GM19395 (cell line): ENCODE results near the gene MACROH2A1.
"Not testable (repeated sequence)": the region's sequence is repeated elsewhere in the genome, so short reads cannot be mapped to it uniquely, and the experiment has no call there.

Experiments
- ATAC-seq: cut with Tn5 transposase; IDR thresholded peaks from one replicate; pipeline ENCODE4 v1.9.1; 2021; ENCODE audit warnings: mild to moderate bottlenecking, moderate library complexity; ENCODE audit not compliant: unreplicated experiment

MACROH2A1 gene

GRCh38 chr5:135379046-135379654 lies 19.9 kb downstream of the MACROH2A1 start:
- ATAC-seq, result peak; percentile 48

DNA sequence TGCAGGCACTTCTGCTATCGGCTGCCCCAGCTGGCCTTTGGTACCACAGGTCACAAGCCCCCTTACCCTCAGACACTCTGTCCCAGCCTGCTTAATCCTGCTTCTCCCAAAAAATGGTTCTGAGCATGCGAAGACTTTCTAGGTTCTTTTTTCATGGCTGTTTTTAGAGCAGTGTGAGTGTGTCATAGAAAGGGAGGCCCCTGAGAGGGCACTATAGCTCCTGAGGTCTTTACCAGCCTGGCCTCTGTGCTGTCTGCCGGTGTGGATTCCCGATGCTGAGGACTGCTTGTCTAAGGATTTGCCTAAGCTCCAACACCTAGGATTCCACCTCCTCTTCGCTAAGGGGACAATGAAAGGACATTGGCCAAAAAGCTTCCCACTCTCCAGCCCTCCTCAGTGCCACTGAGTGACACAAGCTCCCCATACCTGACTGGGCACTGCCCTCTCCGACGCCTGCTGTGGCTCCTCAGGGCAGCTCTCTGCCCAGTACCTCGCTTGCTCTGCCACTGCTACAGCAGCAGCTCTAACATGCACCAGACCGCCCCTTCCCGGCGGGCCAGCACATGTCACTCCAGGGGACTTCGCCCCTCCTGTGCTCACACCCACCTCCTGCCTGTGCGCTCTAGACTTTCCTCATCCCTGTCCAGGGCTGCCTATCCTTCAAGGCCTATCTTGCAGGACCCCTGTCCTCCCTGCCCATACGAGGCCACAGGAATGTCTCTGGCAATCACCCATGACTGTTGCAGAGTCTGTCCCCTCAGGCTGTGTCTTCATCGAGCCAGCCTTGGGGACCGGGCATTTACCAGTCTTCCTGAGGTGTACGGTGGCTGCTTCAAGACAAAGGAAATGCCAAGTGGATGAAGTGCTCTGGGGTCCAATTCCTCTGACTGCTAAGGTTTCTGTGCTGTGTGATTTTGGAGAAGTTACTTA lies 21.0 kb downstream of the MACROH2A1 start:
- ATAC-seq, result peak; percentile 16

DNA sequence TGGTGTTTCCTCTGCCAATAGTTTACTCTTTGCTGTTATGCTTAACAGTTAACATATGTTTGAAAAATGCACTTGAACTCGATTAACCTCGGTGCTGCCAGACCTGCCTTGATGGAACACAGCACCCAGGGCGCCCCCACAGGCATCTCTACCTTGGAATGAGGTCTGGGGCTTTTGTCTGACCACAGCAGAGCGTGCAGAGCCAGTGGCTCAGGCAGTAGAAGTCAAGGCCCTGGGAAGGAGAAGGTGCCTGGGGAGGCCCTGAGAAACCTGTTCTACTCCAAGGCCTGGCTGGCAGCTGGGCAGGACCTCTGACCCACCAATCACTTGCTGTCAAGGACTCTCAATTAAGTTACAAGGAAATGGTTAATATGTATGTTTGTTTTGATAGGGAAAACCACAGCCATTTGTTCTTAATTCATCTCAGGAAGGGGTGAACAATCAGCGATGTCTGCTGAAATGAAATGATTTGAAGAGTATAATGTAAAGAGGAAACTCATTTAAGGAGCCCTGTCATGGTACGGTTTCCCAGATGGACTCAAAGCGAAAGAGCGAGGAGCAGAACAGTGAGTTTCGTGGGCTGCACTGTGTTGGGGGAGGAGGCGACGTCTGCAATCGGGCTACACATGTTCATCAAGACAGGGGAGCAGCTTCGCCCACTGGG lies 21.9 kb downstream of the MACROH2A1 start:
- ATAC-seq, result peak; percentile 85

DNA sequence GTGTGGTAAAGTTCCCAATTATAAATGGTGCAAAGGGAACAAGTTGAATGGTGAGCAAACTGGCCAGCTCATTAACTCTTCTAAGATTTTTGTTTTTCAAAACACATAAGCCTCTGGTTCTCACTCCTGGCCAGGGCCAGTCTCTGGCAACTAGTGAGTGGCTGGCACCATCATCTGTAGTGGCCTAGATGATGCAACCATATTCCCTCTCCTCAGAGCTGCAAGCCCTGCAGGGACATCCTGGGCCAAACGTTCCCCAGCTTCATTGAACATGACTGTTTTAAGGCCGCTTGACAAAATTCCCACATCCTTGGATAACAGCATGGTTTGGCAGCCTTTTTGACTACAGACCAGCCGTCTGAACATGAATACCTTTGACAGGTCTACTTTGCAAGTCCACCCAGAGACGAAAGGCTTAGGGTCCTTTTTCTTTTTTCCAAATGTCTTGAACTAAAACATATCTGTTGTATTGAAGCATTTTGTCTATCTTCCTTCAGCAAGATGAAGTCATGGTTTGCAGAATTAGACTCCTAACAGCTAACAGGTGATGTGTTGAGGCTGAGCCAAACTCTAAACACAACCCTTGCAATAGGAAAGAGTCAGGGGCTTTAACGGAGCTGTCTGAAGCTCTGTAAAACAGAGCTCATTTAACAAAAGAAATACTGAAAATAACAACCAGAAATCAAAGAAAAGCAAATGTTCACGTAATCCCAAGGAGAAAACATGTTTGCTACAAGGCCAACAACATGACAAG lies 23.8 kb downstream of the MACROH2A1 start:
- no peak for ATAC-seq

- no peak for ATAC-seq
These were observed 25.1 kb downstream of the MACROH2A1 start for GRCh38 chr5:135373736-135374515.

DNA sequence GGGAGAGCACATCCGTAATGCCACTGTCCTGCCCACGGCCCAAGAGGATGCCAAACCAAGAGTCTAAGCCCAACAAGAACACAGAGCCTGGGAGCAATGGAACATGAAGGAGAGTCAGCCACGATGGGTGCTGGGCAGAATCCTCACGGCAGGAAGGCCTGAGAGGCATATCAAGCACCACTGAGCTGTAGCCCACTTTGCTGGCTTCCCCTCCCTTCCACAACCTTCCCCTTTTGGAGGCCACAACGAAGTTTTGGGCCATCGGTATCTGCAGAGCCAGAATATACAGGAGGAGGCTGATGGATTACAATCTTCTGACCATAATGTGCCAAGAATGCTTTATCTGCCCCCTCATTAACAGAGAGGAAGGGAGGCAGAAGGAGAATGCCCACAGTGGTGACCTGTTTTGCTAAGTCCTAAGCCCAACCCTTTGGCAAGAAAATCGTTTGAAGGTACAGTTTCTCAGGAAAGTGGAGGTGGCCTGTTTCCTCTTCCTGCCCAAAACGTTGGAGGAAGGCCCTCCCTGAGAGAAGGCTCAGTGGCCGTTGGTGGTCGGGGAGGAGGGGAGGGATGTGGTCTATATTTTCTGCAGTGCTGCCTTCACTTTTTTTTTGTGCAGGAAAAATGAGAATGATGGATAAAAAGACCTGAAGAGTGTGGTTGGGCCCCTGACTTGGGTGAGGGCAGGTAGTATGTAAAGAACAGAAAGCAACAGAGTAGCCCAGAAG lies 26.2 kb downstream of the MACROH2A1 start:
- no peak for ATAC-seq

DNA sequence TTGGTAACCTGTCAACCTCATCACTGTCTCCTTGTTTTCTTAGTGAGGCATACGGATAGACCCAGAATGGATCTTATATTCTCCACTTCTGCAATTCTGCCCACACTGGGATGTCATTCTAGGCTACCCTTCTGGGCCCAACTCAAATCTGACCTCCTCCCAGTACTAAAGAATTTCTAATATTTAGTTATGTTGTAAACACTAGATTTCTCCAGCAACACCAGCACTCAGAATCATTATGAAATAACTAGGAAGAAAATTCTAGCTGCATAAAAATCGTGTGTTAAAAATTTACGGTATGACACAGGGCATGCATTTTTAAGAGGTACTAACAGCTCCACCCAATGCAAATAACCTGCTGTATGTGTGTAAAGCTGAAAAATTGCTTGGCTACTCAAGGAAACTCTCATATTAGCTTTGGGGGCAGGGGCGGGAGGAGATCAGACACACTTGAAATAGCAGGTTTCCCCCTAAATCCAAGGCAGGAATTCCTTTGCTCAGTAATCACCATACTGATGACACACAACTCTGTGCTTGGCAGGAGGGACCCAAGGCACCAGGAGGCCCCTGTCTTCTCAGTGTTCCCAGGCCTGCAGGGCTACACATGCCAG lies 27.3 kb downstream of the MACROH2A1 start:
- no peak for ATAC-seq

GRCh38 chr5:135369952-135370351 lies 29.1 kb downstream of the MACROH2A1 start:
- ATAC-seq, result no peak

DNA sequence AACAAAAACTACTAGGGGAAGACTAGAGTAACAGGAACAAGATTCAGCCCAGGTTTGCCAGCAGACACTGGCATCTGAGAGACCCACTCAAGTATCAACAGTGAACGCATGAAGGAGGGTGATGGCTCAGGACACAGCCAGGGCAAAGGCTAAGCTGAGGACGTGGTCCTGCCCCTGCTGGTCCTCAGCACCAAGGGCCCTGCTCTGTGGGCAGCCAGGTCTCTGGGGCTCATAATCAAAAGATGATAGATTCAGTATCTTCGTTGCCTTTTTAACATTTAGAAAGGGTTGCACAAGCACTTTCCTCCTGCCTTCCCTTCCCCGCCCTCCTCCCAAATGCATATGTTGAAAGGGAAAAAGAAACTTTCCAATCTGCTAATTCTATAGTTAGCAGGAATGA lies 31.5 kb downstream of the MACROH2A1 start:
- no peak for ATAC-seq

- no peak for ATAC-seq
These were observed 32.0 kb downstream of the MACROH2A1 start for GRCh38 chr5:135367076-135367475.

- no peak for ATAC-seq
These were observed 33.8 kb downstream of the MACROH2A1 start for GRCh38 chr5:135365281-135365680.

GRCh38 chr5:135364421-135365262 lies 34.4 kb downstream of the MACROH2A1 start:
- ATAC-seq, result no peak

DNA sequence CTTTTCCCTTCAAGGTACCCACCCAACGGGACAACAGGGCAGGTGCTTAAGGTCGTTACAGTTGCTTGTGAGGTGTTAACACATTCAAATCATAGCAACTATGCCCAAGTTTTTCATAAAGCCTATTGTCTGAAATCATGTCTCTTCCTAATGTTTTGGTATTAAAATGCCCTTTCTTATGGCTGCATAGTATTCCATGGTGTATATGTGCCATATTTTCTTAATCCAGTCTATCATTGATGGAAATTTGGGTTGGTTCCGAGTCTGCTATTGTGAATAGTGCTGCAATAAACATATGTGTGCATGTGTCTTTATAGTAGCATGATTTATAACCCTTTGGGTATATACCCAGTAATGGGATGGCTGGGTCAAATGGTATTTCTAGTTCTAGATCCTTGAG lies 35.7 kb downstream of the MACROH2A1 start:
- not testable (repeated sequence) for ATAC-seq

DNA sequence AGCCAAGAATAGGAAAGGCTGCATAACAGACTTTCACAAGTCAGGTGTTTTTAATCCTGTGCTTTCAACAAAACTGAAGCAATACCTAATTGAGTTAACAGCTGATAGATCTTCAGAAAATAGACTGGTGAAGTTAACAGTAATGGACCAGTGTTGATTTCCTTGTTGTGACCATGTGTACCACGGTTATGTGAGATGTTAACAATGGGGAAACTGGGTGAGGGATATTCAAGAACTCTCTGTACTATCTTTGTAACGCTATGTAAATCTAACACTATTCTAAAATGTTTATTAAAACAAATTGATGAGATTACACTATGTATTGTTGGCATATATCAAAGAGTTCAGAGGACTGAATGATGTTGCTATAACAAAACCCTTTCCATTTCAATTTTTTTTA lies 36.9 kb downstream of the MACROH2A1 start:
- ATAC-seq, result no peak

- no peak for ATAC-seq
These were observed 38.5 kb downstream of the MACROH2A1 start for GRCh38 chr5:135360278-135361274.

DNA sequence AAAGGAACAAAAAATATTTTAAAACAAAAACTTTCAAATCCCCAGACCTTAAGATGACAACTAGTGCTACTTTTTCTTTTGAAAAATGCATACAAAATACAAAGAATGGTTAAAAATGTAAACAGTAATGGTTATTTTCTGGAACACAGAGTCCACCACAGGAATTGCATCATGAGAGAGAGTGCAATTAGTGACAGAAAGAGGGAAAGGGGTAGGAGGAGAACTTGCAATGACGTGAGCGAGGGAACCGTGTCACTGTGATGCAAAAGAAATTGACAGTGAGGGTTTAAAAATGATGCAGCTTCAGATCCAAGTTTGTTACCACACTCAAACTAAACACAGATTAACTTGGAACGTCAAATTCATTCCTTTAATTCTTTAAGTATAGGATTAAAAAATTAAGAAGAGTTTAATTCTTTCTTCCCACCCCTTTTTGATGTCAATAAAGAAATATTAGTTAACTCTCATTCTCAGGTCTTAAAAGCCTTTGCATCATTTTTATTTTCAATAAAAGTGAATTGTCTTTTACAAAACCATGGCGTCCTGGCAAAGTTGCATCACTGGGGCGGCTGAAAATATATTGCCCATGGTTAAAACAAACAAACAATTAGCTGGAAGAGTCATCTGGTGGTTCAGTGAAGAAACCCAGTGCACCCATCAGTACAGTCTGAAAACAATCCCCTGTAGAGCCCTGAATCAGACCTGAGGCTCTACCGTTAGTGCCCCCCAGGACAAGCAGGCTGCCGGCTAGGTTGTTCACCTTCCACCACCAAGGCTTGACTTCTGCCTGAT lies 39.5 kb downstream of the MACROH2A1 start:
- no peak for ATAC-seq
